K562 (cell line): ENCODE data around the gene SHISA5. TPM values are rescaled to one million over a fixed set of nuclear protein-coding genes. Genes with fewer than 3 reads are reported as not detected.

Source experiments
- ATAC-seq: fragments of 200-7000 bp; cut with Tn5 transposase; 3 replicates; pipeline ENCODE4 v1.9.1; 2020; ENCODE audit warnings: moderate library complexity
- BruUV-seq: library from RNA; stranded (reverse); fragments of 400-500 nt; replicated peaks from 2 replicates; lab custom pipeline; 2021; lab: Mats Ljungman, UMichigan
- CTCF ChIA-PET: fragments of 300-600 bp; formaldehyde crosslinking; extraction: SDS; loops from one replicate; lab custom pipeline; 2021; ENCODE audit warnings: low intra/inter-chr PET ratio; lab: Yijun Ruan, JAX
- POLR2A ChIA-PET: fragments of 300-600, 350-650 bp; sonication (Branson Sonifier 250); formaldehyde crosslinking; extraction: SDS; loops from one replicate; lab custom pipeline; 2021; ENCODE audit warnings: antibody characterized with exemption, inconsistent platforms; lab: Yijun Ruan, JAX
- DNase-seq, 4 experiments: peaks; one replicate each; pipeline versions ENCODE4 v3.0.0 to v3.0.0-alpha.2; 2011 to 2018; ENCODE audit warnings: low spot score in 3 of 4, mixed read lengths in 3 of 4; ENCODE audit errors: extremely low read depth in 1 of 4
- FAIRE-seq: peaks from 2 replicates; lab custom pipeline; 2011; peaks lifted over from hg19 to GRCh38; lab: Jason Lieb, UNC
- H2AFZ ChIP-seq: 2 replicates; pipeline ENCODE4 v1.6.0; 2011; ENCODE audit warnings: low read depth, low read length, control low read depth, inconsistent platforms
- H3K27ac ChIP-seq: fragments of 200-600 bp; 3 replicates; pipeline ENCODE4 v1.8.0; 2011; ENCODE audit warnings: low read depth, mild to moderate bottlenecking, control low read depth, inconsistent platforms, low read length, moderate library complexity, mixed read lengths; ENCODE audit errors: extremely low read depth
- H3K27me3 ChIP-seq, 2 experiments: fragments of 300-600 bp in 1 of 2; 2 replicates in 1 of 2; 3 replicates in 1 of 2; pipeline versions ENCODE4 v1.6.0 to v1.8.0; 2011; ENCODE audit warnings: inconsistent platforms in 2 of 2, low read length in 2 of 2, mild to moderate bottlenecking in 1 of 2, mixed read lengths in 1 of 2, moderate library complexity in 1 of 2; ENCODE audit not compliant: control insufficient read depth in 2 of 2, insufficient read depth in 2 of 2
- H3K36me3 ChIP-seq: fragments of 300-600 bp; 3 replicates; pipeline ENCODE4 v1.8.0; 2011; ENCODE audit warnings: mild to moderate bottlenecking, low read length, inconsistent platforms; ENCODE audit not compliant: control insufficient read depth, insufficient read depth
- H3K4me1 ChIP-seq, 2 experiments: fragments of 200-600 bp in 1 of 2; replicated peaks in 1 of 2; 2 replicates in 1 of 2; 3 replicates in 1 of 2; pipeline versions ENCODE4 v1.5.1 to v1.8.0; 2011; ENCODE audit warnings: inconsistent platforms in 2 of 2, low read length in 2 of 2, mild to moderate bottlenecking in 1 of 2, mixed read lengths in 1 of 2, moderate library complexity in 1 of 2; ENCODE audit not compliant: control insufficient read depth in 2 of 2, insufficient read depth in 2 of 2
- H3K4me2 ChIP-seq: 2 replicates; pipeline ENCODE4 v1.6.1; 2011; ENCODE audit warnings: low read length, control low read depth, inconsistent platforms, mixed read lengths; ENCODE audit not compliant: insufficient read depth
- H3K4me3 ChIP-seq: fragments of 200-600 bp; sonication (generic), shearing (Covaris generic); 2 replicates; pipeline ENCODE4 v1.5.1; 2016; ENCODE audit warnings: control low read depth, inconsistent platforms
- H3K79me2 ChIP-seq: fragments of 200-600 bp; 3 replicates; pipeline ENCODE4 v1.8.0; 2011; ENCODE audit warnings: low read length, inconsistent platforms; ENCODE audit not compliant: control insufficient read depth, insufficient read depth
- H3K9ac ChIP-seq, 2 experiments: 2 replicates each; pipeline versions ENCODE4 v1.6.0 to v1.6.1; 2011; ENCODE audit warnings: low read depth in 2 of 2, low read length in 2 of 2, control low read depth in 1 of 2, inconsistent platforms in 1 of 2, mild to moderate bottlenecking in 1 of 2, mixed read lengths in 1 of 2; ENCODE audit not compliant: insufficient read depth in 1 of 2
- H3K9me1 ChIP-seq: one replicate; pipeline ENCODE4 v1.6.0; 2011; ENCODE audit warnings: inconsistent platforms, mild to moderate bottlenecking, low read length, moderate library complexity; ENCODE audit not compliant: control insufficient read depth, insufficient read depth
- H3K9me3 ChIP-seq: replicated peaks from 2 replicates; pipeline ENCODE4 v1.5.1; 2011; ENCODE audit warnings: low read depth, low read length, inconsistent platforms; ENCODE audit not compliant: control insufficient read depth, insufficient read depth
- H4K20me1 ChIP-seq: replicated peaks from 2 replicates; pipeline ENCODE4 v1.6.1; 2011; ENCODE audit warnings: low read length, inconsistent platforms, mixed read lengths; ENCODE audit not compliant: control insufficient read depth, insufficient read depth
- CBX8 ChIP-seq: fragments of 200-600 bp; sonication (generic); IDR thresholded peaks from 2 replicates; pipeline ENCODE4 v1.6.1; 2012; ENCODE audit warnings: borderline replicate concordance, mixed run types, low read depth, mild to moderate bottlenecking, moderate library complexity, mixed read lengths, low read length, control low read depth, inconsistent platforms; ENCODE audit not compliant: poor library complexity, severe bottlenecking; ENCODE audit errors: extremely low read depth
- CTBP1 ChIP-seq: fragments of 450-650 bp; IDR thresholded peaks from 2 replicates; pipeline ENCODE4 v1.6.1; 2016; ENCODE audit warnings: borderline replicate concordance
- DPF2 ChIP-seq: fragments of 450-650 bp; IDR thresholded peaks from 2 replicates; pipeline ENCODE4 v1.6.1; 2016
- FOSL1 ChIP-seq: fragments of 200-800 bp; sonication (Bioruptor generic); conservative IDR thresholded peaks from 2 replicates; pipeline ENCODE4 v1.6.1; 2016; ENCODE audit warnings: missing genetic modification characterization, missing compliant biosample characterization
- JUNB ChIP-seq: fragments of 450-650 bp; formaldehyde crosslinking; conservative IDR thresholded peaks from 2 replicates; pipeline ENCODE4 v1.4.0; 2020; ENCODE audit warnings: mild to moderate bottlenecking
- NCOA2 ChIP-seq, 2 experiments: fragments of 450-650 bp; IDR thresholded peaks; 2 replicates each; pipeline ENCODE4 v1.6.1; 2018; ENCODE audit warnings: mild to moderate bottlenecking in 2 of 2, moderate library complexity in 1 of 2; ENCODE audit not compliant: partially characterized antibody in 2 of 2
- NEUROD1 ChIP-seq: fragments of 150-350 bp; IDR thresholded peaks from 2 replicates; pipeline ENCODE4 v1.6.1; 2014; ENCODE audit warnings: borderline replicate concordance, low read length, low read depth; ENCODE audit not compliant: partially characterized antibody
- NFE2 ChIP-seq: IDR thresholded peaks from 2 replicates; pipeline ENCODE4 v1.6.1; 2014; ENCODE audit warnings: antibody characterized with exemption, low read depth
- POLR2G ChIP-seq: fragments of 200-400 bp; formaldehyde crosslinking; IDR thresholded peaks from 2 replicates; pipeline ENCODE4 v1.6.1; 2017; ENCODE audit warnings: low read depth, mild to moderate bottlenecking, antibody characterized with exemption, low read length, moderate library complexity
- SMARCB1 ChIP-seq: IDR thresholded peaks from 2 replicates; pipeline ENCODE4 v1.6.1; 2011; ENCODE audit warnings: improper control_type of control experiment, low read depth; ENCODE audit not compliant: insufficient read length
- SMC3 ChIP-seq: conservative IDR thresholded peaks from 2 replicates; pipeline ENCODE4 v1.6.1; 2011; ENCODE audit warnings: low read depth, low read length, improper control_type of control experiment; ENCODE audit not compliant: insufficient read depth
- ZNF133 ChIP-seq: fragments of 250-450 bp; sonication (Bioruptor Pico); IDR thresholded peaks from 2 replicates; pipeline ENCODE4 v1.4.0; 2020; ENCODE audit warnings: mild to moderate bottlenecking
- WGBS: fragments of 100-300 bp; shearing (Covaris generic); methylation state at CpG from one replicate; pipeline ENCODE4 v1.1.6; 2016; ENCODE audit warnings: low coverage, mixed read lengths; ENCODE audit not compliant: insufficient coverage; ENCODE audit errors: missing lambda C conversion rate; 5-methylcytosine and 5-hydroxymethylcytosine counted together
- in situ Hi-C: fragments of 300-500 bp; cut with MboI; formaldehyde crosslinking; loops from 4 replicates; pipeline ENCODE4 v1.15.0; 2018; ENCODE audit warnings: inconsistent platforms, mixed read lengths
- intact Hi-C: fragments of 100-400 bp; cut with micrococcal nuclease; formaldehyde crosslinking; loops from 2 replicates; pipeline ENCODE4 v1.14.2; 2022
- polyA plus RNA-seq, 8 experiments: library from polyadenylated mRNA; depleted of rRNA in 4 of 8; stranded (reverse) in 5 of 8; unstranded in 3 of 8; fragments of >200 nt; fragmentation: Nextera tagmentation in 2 of 8; fragmentation: Illumina TruSeq in 1 of 8; extraction: Ambion mirVana in 2 of 8; extraction: Trizol in 1 of 8; gene quantifications; 2 replicates each; pipeline versions ENCODE4 v1.2.1 to v1.2.3, GENCODE V29; 2011 to 2014; ENCODE audit warnings: inconsistent platforms in 1 of 8, missing spikeins in 1 of 8
- total RNA-seq, 7 experiments: library from RNA; depleted of rRNA in 6 of 7; stranded (reverse); fragments of >200 nt in 6 of 7; fragmentation: Illumina TruSeq in 2 of 7; extraction: Trizol in 2 of 7; gene quantifications; 2 replicates each; pipeline versions ENCODE4 v1.2.1 to v1.2.3, GENCODE V29; 2011 to 2021; ENCODE audit warnings: low replicate concordance in 1 of 7
- TF ChIP-seq, protein P1 (sequence below): fragments of 450-650 bp; formaldehyde crosslinking; IDR thresholded peaks from 2 replicates; pipeline ENCODE4 v1.4.0; 2020; ENCODE audit warnings: mild to moderate bottlenecking
- TF ChIP-seq, protein P2 (sequence below): fragments of 250-450 bp; sonication (Bioruptor Pico); IDR thresholded peaks from 2 replicates; pipeline ENCODE4 v1.4.0; 2020

SHISA5 gene
- total and polyA plus RNA-seq, 9 of the 15 experiments (the other 6 are each of a cell fraction or from before 2014, with no cell fraction given): 8.4 to 85.8 (median 56.1) TPM

DNA sequence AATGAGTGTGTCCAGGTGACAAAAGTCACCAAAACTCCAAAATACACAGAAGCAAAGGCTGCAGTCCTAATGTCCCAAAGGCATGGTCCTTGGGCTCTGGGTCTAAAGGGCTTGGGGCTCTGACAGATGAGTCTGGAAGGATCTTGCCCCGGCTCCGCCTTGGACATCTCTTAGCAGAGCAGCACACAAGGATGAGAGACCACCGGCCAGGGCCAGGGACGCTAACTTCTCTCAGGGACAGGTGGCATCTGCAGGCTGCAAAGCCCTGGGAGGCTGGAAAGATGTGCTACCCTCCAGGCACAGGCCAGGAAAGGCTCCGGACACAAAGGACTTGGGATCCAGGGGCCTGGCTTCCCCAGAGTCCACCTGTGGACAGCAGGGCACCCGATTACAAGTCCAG lies 14.1 kb upstream of the SHISA5 start (continued):
- no peak for TF ChIP-seq JUNB (CRISPR knock-in tag)
- TF ChIP-seq SMARCB1: no peak
- no peak for TF ChIP-seq ZNF133
- no peak for TF ChIP-seq DPF2

DNA sequence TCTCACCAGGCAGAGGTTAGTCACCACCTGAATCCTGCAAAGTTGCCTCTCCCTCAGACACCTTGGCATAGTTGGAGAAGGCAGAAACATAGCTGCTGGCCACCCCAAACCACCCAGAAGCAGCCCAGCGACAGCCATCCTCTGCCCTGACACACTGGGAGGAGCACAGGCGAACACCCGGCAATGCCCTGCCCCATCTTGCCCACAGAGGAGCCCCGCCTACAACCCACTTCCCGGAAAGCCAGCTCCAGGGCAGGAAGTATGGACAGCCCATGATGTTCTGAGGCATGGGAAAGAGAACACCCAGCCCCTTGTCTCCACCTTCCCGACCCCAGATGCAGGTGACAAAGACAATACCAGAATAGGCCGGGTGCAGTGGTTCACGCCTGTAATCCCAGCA lies 12.6 kb upstream of the SHISA5 start:
- DNase-seq: no peak
- no peak for TF ChIP-seq CTBP1
- TF ChIP-seq, protein P1, sequence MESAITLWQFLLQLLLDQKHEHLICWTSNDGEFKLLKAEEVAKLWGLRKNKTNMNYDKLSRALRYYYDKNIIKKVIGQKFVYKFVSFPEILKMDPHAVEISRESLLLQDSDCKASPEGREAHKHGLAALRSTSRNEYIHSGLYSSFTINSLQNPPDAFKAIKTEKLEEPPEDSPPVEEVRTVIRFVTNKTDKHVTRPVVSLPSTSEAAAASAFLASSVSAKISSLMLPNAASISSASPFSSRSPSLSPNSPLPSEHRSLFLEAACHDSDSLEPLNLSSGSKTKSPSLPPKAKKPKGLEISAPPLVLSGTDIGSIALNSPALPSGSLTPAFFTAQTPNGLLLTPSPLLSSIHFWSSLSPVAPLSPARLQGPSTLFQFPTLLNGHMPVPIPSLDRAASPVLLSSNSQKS: no peak
- no peak for TF ChIP-seq NFE2
- TF ChIP-seq NCOA2 (IDR thresholded peaks at IDR 0.05; ENCODE audit: partially characterized antibody in 2 of 2): no peak
- no peak for TF ChIP-seq SMC3
- TF ChIP-seq, protein P2, sequence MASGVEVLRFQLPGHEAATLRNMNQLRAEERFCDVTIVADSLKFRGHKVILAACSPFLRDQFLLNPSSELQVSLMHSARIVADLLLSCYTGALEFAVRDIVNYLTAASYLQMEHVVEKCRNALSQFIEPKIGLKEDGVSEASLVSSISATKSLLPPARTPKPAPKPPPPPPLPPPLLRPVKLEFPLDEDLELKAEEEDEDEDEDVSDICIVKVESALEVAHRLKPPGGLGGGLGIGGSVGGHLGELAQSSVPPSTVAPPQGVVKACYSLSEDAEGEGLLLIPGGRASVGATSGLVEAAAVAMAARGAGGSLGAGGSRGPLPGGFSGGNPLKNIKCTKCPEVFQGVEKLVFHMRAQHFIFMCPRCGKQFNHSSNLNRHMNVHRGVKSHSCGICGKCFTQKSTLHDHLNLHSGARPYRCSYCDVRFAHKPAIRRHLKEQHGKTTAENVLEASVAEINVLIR (CRISPR knock-in tag): no peak
- no peak for TF ChIP-seq FOSL1 (tag)
- no peak for TF ChIP-seq POLR2G
- TF ChIP-seq CBX8: no peak
- no peak for TF ChIP-seq NEUROD1
- TF ChIP-seq, all 486 proteins: peak for 0
- in situ Hi-C loops: no loop called here
- intact Hi-C loops: no loop called here
- Histone ChIP-seq H3K4me1 (peaks cover 0 to 3% of the 10 kb centered on the region in 2 experiments; a peak in 1 of 5 replicates), H3K79me2 (no peaks in the 10 kb centered on the region), H3K36me3 (peaks cover 7% of the 10 kb centered on the region; the same call in 2 of the 3 replicates), H3K27ac (no peak overlapping the region), H3K9me3 (no peaks in the 10 kb centered on the region), H3K9me1 (no peaks in the 10 kb centered on the region), H3K4me2 (no peak overlapping the region), H3K27me3 (no peaks in the 10 kb centered on the region), H4K20me1 (no peaks in the 10 kb centered on the region), H2AFZ (no peak overlapping the region), H3K4me3 (no peak overlapping the region), H3K9ac (peak overlapping the region in 1 of 2 experiments; percentile 45; a peak in 1 of 4 replicates)
- CTCF ChIA-PET: no interaction called here
- ATAC-seq (no peak), FAIRE-seq (no peak)
- WGBS: 58% methylated on average over 5 of the region's 8 CpGs
- BruUV-seq: no TSS peak
- POLR2A ChIA-PET: interaction anchor here (0.6 to 1.0 kb wide), 3 partner anchors 8 to 43 kb away, joined by 3 to 4 read pairs (median 4); no protein-coding TSS in a partner anchor
